HFF-Myc (cell line): ENCODE results near the gene REXO2.
A peak's percentile ranks its signal among the peaks of the same experiment; 100 is the strongest.

Experiments
- DNase-seq: peaks from one replicate; pipeline ENCODE4 v3.0.0-alpha.2; 2011; ENCODE audit warnings: low read depth; ENCODE audit errors: extremely low read depth
- H3K4me3 ChIP-seq: replicated peaks from 2 replicates; pipeline ENCODE4 v1.5.1; 2011; ENCODE audit warnings: low read depth, mild to moderate bottlenecking, control low read depth, low read length
- TF ChIP-seq, protein P1 (sequence below): IDR thresholded peaks from 2 replicates; pipeline ENCODE4 v1.5.1; 2012; ENCODE audit warnings: mild to moderate bottlenecking, low read depth, low read length, control low read depth; ENCODE audit errors: missing control alignments

REXO2 gene

GRCh38 chr11:114440121-114440860 lies 1.0 kb downstream of the REXO2 start:
- peak overlapping the region; percentile 97 for H3K4me3 ChIP-seq
- TF ChIP-seq, protein P1, sequence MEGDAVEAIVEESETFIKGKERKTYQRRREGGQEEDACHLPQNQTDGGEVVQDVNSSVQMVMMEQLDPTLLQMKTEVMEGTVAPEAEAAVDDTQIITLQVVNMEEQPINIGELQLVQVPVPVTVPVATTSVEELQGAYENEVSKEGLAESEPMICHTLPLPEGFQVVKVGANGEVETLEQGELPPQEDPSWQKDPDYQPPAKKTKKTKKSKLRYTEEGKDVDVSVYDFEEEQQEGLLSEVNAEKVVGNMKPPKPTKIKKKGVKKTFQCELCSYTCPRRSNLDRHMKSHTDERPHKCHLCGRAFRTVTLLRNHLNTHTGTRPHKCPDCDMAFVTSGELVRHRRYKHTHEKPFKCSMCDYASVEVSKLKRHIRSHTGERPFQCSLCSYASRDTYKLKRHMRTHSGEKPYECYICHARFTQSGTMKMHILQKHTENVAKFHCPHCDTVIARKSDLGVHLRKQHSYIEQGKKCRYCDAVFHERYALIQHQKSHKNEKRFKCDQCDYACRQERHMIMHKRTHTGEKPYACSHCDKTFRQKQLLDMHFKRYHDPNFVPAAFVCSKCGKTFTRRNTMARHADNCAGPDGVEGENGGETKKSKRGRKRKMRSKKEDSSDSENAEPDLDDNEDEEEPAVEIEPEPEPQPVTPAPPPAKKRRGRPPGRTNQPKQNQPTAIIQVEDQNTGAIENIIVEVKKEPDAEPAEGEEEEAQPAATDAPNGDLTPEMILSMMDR = no peak
- no peak for DNase-seq

DNA sequence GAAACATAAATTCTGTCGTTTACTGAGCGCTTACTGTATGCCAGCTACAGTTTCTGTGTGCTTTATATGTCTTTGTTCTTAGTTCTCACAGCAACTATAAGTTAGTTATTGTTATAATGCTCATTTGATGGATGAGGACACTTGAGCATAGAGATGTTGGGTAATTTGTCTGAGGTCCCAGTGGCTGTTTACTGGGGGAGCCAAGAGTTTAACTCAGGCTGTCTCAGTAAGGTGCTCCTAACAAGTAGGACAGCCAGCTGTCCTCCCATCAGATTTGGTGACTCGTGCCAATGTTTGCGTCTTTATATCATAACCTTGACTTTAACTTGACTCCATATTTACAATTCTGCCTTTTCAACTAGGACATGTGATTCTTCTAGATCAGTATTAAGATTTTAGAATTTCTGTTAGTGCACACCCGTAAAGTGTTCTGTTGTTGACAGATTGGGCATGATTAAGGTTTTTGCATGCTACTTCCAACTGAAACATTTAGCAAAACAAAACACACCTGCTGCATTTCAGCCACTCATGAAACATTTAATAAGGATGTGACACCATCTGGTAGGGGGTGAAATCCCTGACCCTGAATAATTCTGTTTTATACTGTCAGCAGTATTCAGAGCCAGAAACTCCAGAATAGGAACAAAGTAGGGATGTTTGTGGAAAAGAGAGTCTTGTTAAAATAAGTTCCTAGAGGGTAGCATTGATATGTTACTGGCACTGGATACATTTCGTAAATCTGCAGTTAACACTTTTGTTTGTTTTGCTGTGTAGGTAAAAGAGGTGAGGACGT lies 1.9 kb downstream of the REXO2 start:
- TF ChIP-seq, protein P1 = no peak
- peak overlapping the region; percentile 97 for H3K4me3 ChIP-seq
- DNase-seq = no peak

DNA sequence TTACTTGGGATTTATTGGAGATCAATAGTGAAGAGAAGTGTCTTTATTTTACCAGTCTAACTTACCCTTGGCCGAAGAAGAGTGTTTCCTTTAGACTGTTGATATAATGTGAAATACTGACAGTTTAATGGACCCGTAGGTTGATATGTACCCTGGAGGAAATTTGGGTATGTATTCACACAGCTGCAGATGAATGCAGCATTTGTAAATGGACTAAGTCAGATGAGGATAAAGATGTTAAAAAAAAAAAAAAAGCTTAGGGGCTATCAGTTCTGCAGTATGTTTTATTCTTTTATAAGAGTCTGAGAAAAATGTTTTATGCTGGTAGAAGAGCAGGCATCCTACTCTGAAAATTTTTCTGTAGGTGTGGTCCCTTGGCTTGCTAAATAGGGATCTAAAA lies 2.7 kb downstream of the REXO2 start:
- TF ChIP-seq, protein P1 = no peak

DNA sequence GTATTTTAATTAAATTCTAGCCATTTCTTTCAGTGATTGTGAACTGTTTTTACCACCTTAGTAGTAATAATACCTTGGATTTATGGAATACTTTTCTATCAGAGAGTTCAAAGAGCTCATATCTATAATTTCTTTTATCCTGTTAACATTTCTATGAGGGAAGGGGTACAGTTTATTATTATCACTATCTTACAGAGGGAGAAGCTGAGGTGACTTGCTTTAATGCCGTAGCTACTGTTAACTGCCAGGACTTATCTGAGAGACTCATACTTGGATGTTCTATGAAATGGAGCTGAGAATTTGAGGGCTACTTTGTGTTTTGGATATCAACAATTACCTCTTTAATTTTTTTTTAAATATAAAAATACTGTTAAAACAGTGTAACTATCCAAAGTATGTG lies 3.3 kb downstream of the REXO2 start:
- H3K4me3 ChIP-seq = no peak overlapping the region
- TF ChIP-seq, protein P1 = no peak
- DNase-seq = no peak

More for the DNA sequence above, 2.7 kb downstream of the REXO2 start:
- no peak overlapping the region for H3K4me3 ChIP-seq
- no peak for DNase-seq

GRCh38 chr11:114447444-114447843 lies 8.2 kb downstream of the REXO2 start:
- TF ChIP-seq, protein P1 = no peak
- no peak overlapping the region for H3K4me3 ChIP-seq
- DNase-seq = no peak

- H3K4me3 ChIP-seq = no peak overlapping the region
- no peak for DNase-seq
- TF ChIP-seq, protein P1 = no peak
Observed at GRCh38 chr11:114447892-114448291, 8.6 kb downstream of the REXO2 start.
